Measurements from ENCODE around the gene GART. TPM values are rescaled to one million over a fixed set of nuclear protein-coding genes. Genes with fewer than 3 reads are reported as not detected.

GART gene
- total RNA-seq, 1 experiment from 2014 or later, result 132 TPM

DNA sequence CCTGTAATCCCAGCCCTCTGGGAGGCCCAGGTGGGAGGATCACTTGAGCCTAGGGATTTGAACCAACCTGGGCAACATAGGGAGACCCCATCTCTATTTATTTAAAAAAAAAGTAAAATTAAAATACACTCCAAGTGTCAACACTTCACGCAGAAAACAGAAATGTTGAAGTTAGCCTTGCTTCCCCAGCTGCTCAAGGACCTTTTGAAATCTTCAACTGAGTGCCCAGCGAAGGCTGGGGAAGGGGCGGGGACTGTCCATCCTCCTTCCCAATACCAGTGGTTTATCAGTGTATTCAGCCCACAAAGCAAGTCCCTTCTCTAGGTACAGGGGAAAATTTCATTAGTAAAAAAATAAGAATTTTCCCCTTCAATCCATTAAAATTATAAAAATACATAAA is 48.2 kb downstream of the GART start:
- no peak for DNase-seq (ENCODE audit: low read depth, low spot score)
- no peak overlapping the region for H3K4me3 ChIP-seq (ENCODE audit: low read depth in 2 of 2, low read length in 2 of 2)
- intact Hi-C loops (cut with micrococcal nuclease; ENCODE audit: unreplicated experiment), result no loop called here
- ChIA-PET CTCF (no interaction called here), POLR2A (no interaction called here)
- no peaks in the 10 kb centered on the region for H3K9me3 ChIP-seq (ENCODE audit: control insufficient read depth, insufficient read depth, low read depth, low read length)
- in situ Hi-C loops (cut with HindIII; ENCODE audit: low pct_unique_long_range_greater_than_20kb, low sequenced_read_pairs), result no loop called here
- TF ChIP-seq TCF7L2 (IDR thresholded peaks at IDR 0.05; ENCODE audit: low read depth, low read length) (no peak), REST (IDR thresholded peaks at IDR 0.05; ENCODE audit: insufficient read depth in 1 of 2, low read depth in 2 of 2, low read length in 1 of 2) (no peak), SIN3A (IDR thresholded peaks at IDR 0.05; ENCODE audit: borderline replicate concordance, insufficient read depth, low read depth, low read length) (no peak), POLR2AphosphoS5 (IDR thresholded peaks at IDR 0.05; ENCODE audit: low read depth, low read length) (no peak)
- TF ChIP-seq, protein P1, sequence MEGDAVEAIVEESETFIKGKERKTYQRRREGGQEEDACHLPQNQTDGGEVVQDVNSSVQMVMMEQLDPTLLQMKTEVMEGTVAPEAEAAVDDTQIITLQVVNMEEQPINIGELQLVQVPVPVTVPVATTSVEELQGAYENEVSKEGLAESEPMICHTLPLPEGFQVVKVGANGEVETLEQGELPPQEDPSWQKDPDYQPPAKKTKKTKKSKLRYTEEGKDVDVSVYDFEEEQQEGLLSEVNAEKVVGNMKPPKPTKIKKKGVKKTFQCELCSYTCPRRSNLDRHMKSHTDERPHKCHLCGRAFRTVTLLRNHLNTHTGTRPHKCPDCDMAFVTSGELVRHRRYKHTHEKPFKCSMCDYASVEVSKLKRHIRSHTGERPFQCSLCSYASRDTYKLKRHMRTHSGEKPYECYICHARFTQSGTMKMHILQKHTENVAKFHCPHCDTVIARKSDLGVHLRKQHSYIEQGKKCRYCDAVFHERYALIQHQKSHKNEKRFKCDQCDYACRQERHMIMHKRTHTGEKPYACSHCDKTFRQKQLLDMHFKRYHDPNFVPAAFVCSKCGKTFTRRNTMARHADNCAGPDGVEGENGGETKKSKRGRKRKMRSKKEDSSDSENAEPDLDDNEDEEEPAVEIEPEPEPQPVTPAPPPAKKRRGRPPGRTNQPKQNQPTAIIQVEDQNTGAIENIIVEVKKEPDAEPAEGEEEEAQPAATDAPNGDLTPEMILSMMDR (IDR thresholded peaks at IDR 0.05), result no peak
- no peaks in the 10 kb centered on the region for H3K27me3 ChIP-seq (ENCODE audit: control insufficient read depth, insufficient read depth, low read length)
- no peak for ATAC-seq
- H3K27ac ChIP-seq (ENCODE audit: low read length), result no peak overlapping the region
- no peaks in the 10 kb centered on the region for H3K4me1 ChIP-seq (ENCODE audit: control insufficient read depth, insufficient read depth, low read length)
- H3K36me3 ChIP-seq (ENCODE audit: control insufficient read depth, insufficient read depth, low read length), result no peaks in the 10 kb centered on the region
- BruUV-seq (replicated peaks), result no TSS peak

DNA sequence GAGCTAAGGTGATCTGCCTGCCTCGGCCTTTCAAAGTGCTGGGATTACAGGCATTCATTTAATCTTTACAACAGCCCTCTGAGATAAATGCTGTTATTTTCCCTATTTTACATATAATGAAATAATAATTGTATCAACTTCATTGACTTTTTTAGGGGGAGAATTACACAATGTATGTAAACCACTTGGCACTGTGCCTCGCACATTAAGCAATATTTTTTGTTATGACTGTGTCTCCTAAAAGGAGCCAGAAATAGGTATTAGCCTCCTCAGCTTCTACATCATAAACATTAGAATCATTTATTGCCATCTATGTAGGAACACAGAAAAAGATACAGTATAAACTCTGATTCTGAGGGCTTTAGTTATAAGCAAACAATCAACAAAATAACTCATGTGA is 49.3 kb downstream of the GART start:
- no peaks in the 10 kb centered on the region for H3K9me3 ChIP-seq (ENCODE audit: control insufficient read depth, insufficient read depth, low read depth, low read length)
- CTCF ChIA-PET, result no interaction called here
- no peak for ATAC-seq
- H3K36me3 ChIP-seq (ENCODE audit: control insufficient read depth, insufficient read depth, low read length), result no peaks in the 10 kb centered on the region
- no peak for DNase-seq (ENCODE audit: low read depth, low spot score)
- TF ChIP-seq SIN3A (IDR thresholded peaks at IDR 0.05; ENCODE audit: borderline replicate concordance, insufficient read depth, low read depth, low read length), result no peak
- no peak for TF ChIP-seq POLR2AphosphoS5 (IDR thresholded peaks at IDR 0.05; ENCODE audit: low read depth, low read length)
- H3K4me3 ChIP-seq (ENCODE audit: low read depth in 2 of 2, low read length in 2 of 2), result no peak overlapping the region
- POLR2A ChIA-PET, result no interaction called here
- intact Hi-C loops (cut with micrococcal nuclease; ENCODE audit: unreplicated experiment), result no loop called here
- in situ Hi-C loops (cut with HindIII; ENCODE audit: low pct_unique_long_range_greater_than_20kb, low sequenced_read_pairs), result no loop called here
- H3K4me1 ChIP-seq (ENCODE audit: control insufficient read depth, insufficient read depth, low read length), result no peaks in the 10 kb centered on the region
- no peaks in the 10 kb centered on the region for H3K27me3 ChIP-seq (ENCODE audit: control insufficient read depth, insufficient read depth, low read length)
- no TSS peak for BruUV-seq (replicated peaks)
- H3K27ac ChIP-seq (ENCODE audit: low read length), result no peak overlapping the region

DNA sequence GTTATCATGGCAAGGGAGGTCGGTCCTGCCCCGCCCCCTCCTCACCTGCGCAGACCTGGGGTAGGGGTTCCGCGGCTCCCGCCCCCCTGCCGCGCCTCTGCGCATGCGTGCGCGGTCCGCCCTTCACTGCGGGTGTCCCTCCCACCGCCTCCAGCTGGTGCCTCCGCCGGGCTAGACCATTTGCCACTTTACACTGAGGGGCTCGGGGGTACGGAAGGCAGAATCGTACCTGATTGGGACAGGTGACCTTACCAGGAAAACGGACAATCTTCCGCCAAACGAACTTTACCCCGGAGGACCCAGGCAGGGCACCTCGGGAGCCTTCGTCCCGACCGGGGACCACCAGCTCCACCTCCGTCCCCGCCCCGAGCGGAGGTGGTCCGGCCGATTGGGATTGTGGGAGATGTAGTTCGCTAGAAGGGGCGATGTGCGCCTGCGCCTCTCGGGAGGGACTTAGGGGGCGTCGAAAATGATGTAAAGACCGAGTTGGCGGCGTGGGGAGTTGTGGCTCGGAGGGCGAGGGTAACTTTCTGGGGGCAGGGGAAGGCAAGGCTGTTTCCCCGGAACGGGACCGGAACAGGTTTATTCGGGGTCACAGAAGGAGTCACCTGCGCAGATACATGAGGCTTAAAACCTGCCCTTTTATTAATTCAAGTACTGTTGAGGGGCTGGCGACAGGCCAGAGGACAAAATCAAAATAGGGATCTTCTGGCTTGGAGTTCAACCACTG is 50.4 kb downstream of the GART start, which contains the start of gene DNAJC28:
TSS of gene DNAJC28 (minus strand) at position 344 of the 730 bp plus-strand sequence. CDS start 2,323 bp downstream, outside the sequence.
- ChIA-PET POLR2A (interaction anchor here (0.7 kb wide), 1 partner anchor 12 kb away, joined by 6 read pairs; the partner anchor contains the start of gene TMEM50B), CTCF (interaction anchor here (0.5 to 1.2 kb wide), 3 partner anchors 60 to 131 kb away, joined by 3 to 4 read pairs (median 3); no protein-coding TSS in a partner anchor)
- Histone ChIP-seq H3K4me1 (ENCODE audit: control insufficient read depth, insufficient read depth, low read length) (no peaks in the 10 kb centered on the region), H3K4me3 (ENCODE audit: low read depth in 2 of 2, low read length in 2 of 2) (peak within 1 kb of the TSS; percentile 58 to 67), H3K36me3 (ENCODE audit: control insufficient read depth, insufficient read depth, low read length) (no peaks in the 10 kb centered on the region), H3K27me3 (ENCODE audit: control insufficient read depth, insufficient read depth, low read length) (no peaks in the 10 kb centered on the region), H3K9me3 (ENCODE audit: control insufficient read depth, insufficient read depth, low read depth, low read length) (no peaks in the 10 kb centered on the region), H3K27ac (ENCODE audit: low read length) (peak within 1 kb of the TSS; percentile 82)
- DNase-seq (ENCODE audit: low read depth, low spot score), result peak; percentile 67
- ATAC-seq, result peak; percentile 99
- TF ChIP-seq SIN3A (IDR thresholded peaks at IDR 0.05; ENCODE audit: borderline replicate concordance, insufficient read depth, low read depth, low read length) (0 out of 2 replicates have a peak, but pooled peaks have one; percentile 38), TCF7L2 (IDR thresholded peaks at IDR 0.05; ENCODE audit: low read depth, low read length) (no peak), REST (IDR thresholded peaks at IDR 0.05; ENCODE audit: insufficient read depth in 1 of 2, low read depth in 2 of 2, low read length in 1 of 2) (no peak), POLR2AphosphoS5 (IDR thresholded peaks at IDR 0.05; ENCODE audit: low read depth, low read length) (peak; percentile 33; the same call in 1 of the 2 replicates)
- TF ChIP-seq, protein P1 (IDR thresholded peaks at IDR 0.05), result no peak
- intact Hi-C loops (cut with micrococcal nuclease; ENCODE audit: unreplicated experiment) (no loop called here), in situ Hi-C loops (cut with HindIII; ENCODE audit: low pct_unique_long_range_greater_than_20kb, low sequenced_read_pairs) (no loop called here)
- BruUV-seq (replicated peaks), result no TSS peak

Measured in Panc1 (cell line).